Measurements from ENCODE around the gene NME4. TPM values are rescaled to one million over a fixed set of nuclear protein-coding genes. Genes with fewer than 3 reads are reported as not detected.
"Not testable (repeated sequence)": the region's sequence is repeated elsewhere in the genome, so short reads cannot be mapped to it uniquely, and the experiment has no call there.

NME4 gene
- total and polyA plus RNA-seq, 10 of the 15 experiments (the other 5 are each of a cell fraction or from before 2014, with no cell fraction given) = 11.0 to 235 (median 97.7) TPM

DNA sequence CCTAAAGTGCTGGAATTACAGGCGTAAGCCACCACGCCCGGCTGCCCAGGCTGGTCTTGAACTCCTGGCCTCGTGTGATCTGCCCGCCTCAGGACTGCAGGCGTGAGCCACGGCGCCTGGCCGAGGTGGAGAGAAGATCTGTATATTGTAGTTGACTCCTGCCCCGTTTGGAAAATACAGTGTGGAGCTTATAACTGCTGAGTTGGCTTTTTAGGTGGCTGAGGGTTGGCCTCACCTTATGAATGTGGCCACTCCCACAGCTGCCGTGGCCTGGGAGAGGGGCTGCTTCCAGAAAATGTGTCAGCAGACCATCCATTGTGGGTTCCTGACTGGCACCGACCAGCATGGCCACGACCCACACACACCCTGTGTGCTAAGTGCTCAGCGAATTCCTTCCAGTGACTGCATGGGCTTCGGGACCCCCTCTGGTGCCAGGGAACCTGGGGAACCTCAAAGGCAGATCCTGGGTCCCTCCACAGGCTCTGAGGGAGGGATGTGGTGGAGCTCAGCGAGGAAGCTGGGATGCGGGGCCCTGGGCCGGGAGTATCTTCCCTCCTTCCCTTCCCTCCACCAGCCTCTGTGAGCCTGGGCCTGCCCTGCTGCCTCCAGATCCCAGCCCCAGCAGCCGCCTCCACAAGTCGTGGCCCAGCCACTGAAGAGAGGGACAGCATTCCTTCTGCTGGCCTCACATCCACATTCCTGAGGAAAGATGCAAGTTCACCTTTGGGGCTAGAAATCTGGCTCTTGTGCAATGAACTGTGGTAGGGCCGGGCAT lies 17.6 kb downstream of the NME4 start:
- no TSS peak for BruUV-seq (replicated peaks)
- in situ Hi-C loops (cut with MboI) = no loop called here
- no peaks in the 10 kb centered on the region for H3K27me3 ChIP-seq (replicated peaks in 1 of 2; ENCODE audit: control insufficient read depth in 2 of 2, insufficient read depth in 2 of 2, low read length in 1 of 2)
- CTCF ChIA-PET = interaction anchor here (0.6 kb wide), 1 partner anchor 52 kb away, joined by 3 read pairs; no protein-coding TSS in a partner anchor
- intact Hi-C loops (cut with micrococcal nuclease; ENCODE audit: unreplicated experiment) = no loop called here
- H3K4me2 ChIP-seq (ENCODE audit: control insufficient read depth, insufficient read depth) = no peak overlapping the region
- H3K79me2 ChIP-seq (ENCODE audit: control insufficient read depth, insufficient read depth, low read length) = no peaks in the 10 kb centered on the region
- SMC1A ChIA-PET (ENCODE audit: uncharacterized antibody, unreplicated experiment) = interaction anchor here (1.0 kb wide), 1 partner anchor 23 kb away, joined by 3 read pairs; no protein-coding TSS in a partner anchor
- no peak overlapping the region for H3K9ac ChIP-seq (ENCODE audit: control insufficient read depth, insufficient read depth, low read length)
- no peak overlapping the region for H2AFZ ChIP-seq (ENCODE audit: control insufficient read depth, low read depth, low read length)
- ATAC-seq (no peak), DNase-seq (ENCODE audit: low read depth, low spot score) (no peak), FAIRE-seq (no peak)
- POLR2A ChIA-PET = no interaction called here
- RAD21 ChIA-PET (ENCODE audit: unreplicated experiment) = no interaction called here
- no peaks in the 10 kb centered on the region for H4K20me1 ChIP-seq (ENCODE audit: control insufficient read depth, insufficient read depth)
- no peak overlapping the region for H3K4me3 ChIP-seq
- no peak overlapping the region for H3K27ac ChIP-seq (ENCODE audit: control insufficient read depth, insufficient read depth)
- H3K36me3 ChIP-seq (ENCODE audit: control insufficient read depth in 2 of 2, insufficient read depth in 2 of 2, low read length in 1 of 2) = no peaks in the 10 kb centered on the region
- TF ChIP-seq STAT3 (IDR thresholded peaks at IDR 0.05; ENCODE audit: low read depth, low read length) (no peak), HDAC6 (IDR thresholded peaks at IDR 0.05; ENCODE audit: unreplicated experiment) (no peak), ZNF207 (IDR thresholded peaks at IDR 0.05; ENCODE audit: borderline replicate concordance) (no peak)
- H3K4me1 ChIP-seq (ENCODE audit: control insufficient read depth, insufficient read depth, low read length) = no peaks in the 10 kb centered on the region
- no peaks in the 10 kb centered on the region for H3K9me3 ChIP-seq (replicated peaks; ENCODE audit: control insufficient read depth, insufficient read depth, low read length)
- 67% methylated on average over 21 of the region's 21 CpGs for WGBS (ENCODE audit: insufficient coverage, insufficient replicate concordance, low lambda C conversion rate, missing lambda C conversion rate)

DNA sequence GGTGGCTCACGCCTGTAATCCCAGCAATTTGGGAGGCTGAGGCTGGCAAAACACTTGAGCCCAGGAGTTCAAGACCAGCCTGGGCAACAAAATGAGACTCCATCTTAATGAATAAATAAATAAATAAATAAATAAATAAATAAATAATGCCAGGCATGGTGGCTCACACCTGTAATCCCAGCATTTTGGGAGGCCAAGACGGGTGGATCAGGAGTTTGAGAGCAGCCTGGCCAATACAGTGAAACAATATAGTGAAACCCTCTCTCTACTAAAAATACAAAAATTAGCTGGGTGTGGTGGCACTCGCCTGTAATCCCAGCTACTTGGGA lies 18.1 kb downstream of the NME4 start:
- POLR2A ChIA-PET; FAIRE-seq; H3K36me3 ChIP-seq (ENCODE audit: control insufficient read depth in 2 of 2, insufficient read depth in 2 of 2, low read length in 1 of 2); H3K27me3 ChIP-seq (replicated peaks in 1 of 2; ENCODE audit: control insufficient read depth in 2 of 2, insufficient read depth in 2 of 2, low read length in 1 of 2); CTCF ChIA-PET; H2AFZ ChIP-seq (ENCODE audit: control insufficient read depth, low read depth, low read length); ATAC-seq; H3K9ac ChIP-seq (ENCODE audit: control insufficient read depth, insufficient read depth, low read length); H3K9me3 ChIP-seq (replicated peaks; ENCODE audit: control insufficient read depth, insufficient read depth, low read length); in situ Hi-C loops (cut with MboI); H3K4me1 ChIP-seq (ENCODE audit: control insufficient read depth, insufficient read depth, low read length); intact Hi-C loops (cut with micrococcal nuclease; ENCODE audit: unreplicated experiment); H3K27ac ChIP-seq (ENCODE audit: control insufficient read depth, insufficient read depth); H3K4me3 ChIP-seq; DNase-seq (ENCODE audit: low read depth, low spot score); RAD21 ChIA-PET (ENCODE audit: unreplicated experiment); H3K4me2 ChIP-seq (ENCODE audit: control insufficient read depth, insufficient read depth); H4K20me1 ChIP-seq (ENCODE audit: control insufficient read depth, insufficient read depth); H3K79me2 ChIP-seq (ENCODE audit: control insufficient read depth, insufficient read depth, low read length); BruUV-seq (replicated peaks): not testable (repeated sequence)
- WGBS (ENCODE audit: insufficient coverage, insufficient replicate concordance, low lambda C conversion rate, missing lambda C conversion rate) = 89% methylated on average over 3 of the region's 3 CpGs
- SMC1A ChIA-PET (ENCODE audit: uncharacterized antibody, unreplicated experiment) = interaction anchor here (1.0 kb wide), 1 partner anchor 23 kb away, joined by 3 read pairs; no protein-coding TSS in a partner anchor

DNA sequence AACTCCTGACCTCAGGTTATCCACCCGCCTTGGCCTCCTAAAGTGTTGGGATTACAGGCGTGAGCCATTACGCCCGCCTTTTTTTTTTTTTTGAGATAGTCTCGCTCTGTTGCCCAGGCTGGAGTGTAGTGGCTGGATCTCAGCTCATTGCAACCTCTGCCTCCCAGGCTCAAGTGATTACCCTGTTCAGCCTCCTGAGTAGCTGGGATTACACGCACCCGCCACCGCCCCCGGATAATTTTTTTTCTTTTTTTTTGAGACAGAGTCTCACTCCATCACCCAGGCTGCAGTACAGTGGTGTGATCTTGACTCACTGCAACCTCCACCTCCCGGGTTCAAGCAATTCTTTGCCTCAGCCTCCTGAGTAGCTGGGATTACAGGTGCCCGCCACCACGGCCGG lies 25.2 kb downstream of the NME4 start:
- H3K79me2 ChIP-seq (ENCODE audit: control insufficient read depth, insufficient read depth, low read length); in situ Hi-C loops (cut with MboI); intact Hi-C loops (cut with micrococcal nuclease; ENCODE audit: unreplicated experiment); H3K9ac ChIP-seq (ENCODE audit: control insufficient read depth, insufficient read depth, low read length); H4K20me1 ChIP-seq (ENCODE audit: control insufficient read depth, insufficient read depth); H3K4me2 ChIP-seq (ENCODE audit: control insufficient read depth, insufficient read depth); H3K4me3 ChIP-seq; RAD21 ChIA-PET (ENCODE audit: unreplicated experiment); DNase-seq (ENCODE audit: low read depth, low spot score); H3K27me3 ChIP-seq (replicated peaks in 1 of 2; ENCODE audit: control insufficient read depth in 2 of 2, insufficient read depth in 2 of 2, low read length in 1 of 2); POLR2A ChIA-PET; FAIRE-seq; BruUV-seq (replicated peaks); H3K9me3 ChIP-seq (replicated peaks; ENCODE audit: control insufficient read depth, insufficient read depth, low read length); H3K36me3 ChIP-seq (ENCODE audit: control insufficient read depth in 2 of 2, insufficient read depth in 2 of 2, low read length in 1 of 2); CTCF ChIA-PET; ATAC-seq; H2AFZ ChIP-seq (ENCODE audit: control insufficient read depth, low read depth, low read length); H3K27ac ChIP-seq (ENCODE audit: control insufficient read depth, insufficient read depth): not testable (repeated sequence)
- 76% methylated on average over 13 of the region's 13 CpGs for WGBS (ENCODE audit: insufficient coverage, insufficient replicate concordance, low lambda C conversion rate, missing lambda C conversion rate)
- SMC1A ChIA-PET (ENCODE audit: uncharacterized antibody, unreplicated experiment) = interaction anchor here (0.6 kb wide), 1 partner anchor 81 kb away, joined by 3 read pairs; no protein-coding TSS in a partner anchor
- peaks cover 10% of the 10 kb centered on the region for H3K4me1 ChIP-seq (ENCODE audit: control insufficient read depth, insufficient read depth, low read length)
